GM19328 (cell line): Measurements from ENCODE around the gene RNF113B.

Experiments
- ATAC-seq: cut with Tn5 transposase; IDR thresholded peaks from one replicate; pipeline ENCODE4 v1.9.1; 2021; ENCODE audit warnings: mild to moderate bottlenecking, moderate library complexity; ENCODE audit not compliant: unreplicated experiment

The RNF113B gene

GRCh38 chr13:98176777-98177608, at the start of gene RNF113B:
TSS of gene RNF113B (minus strand) at chr13:98177269. CDS start at chr13:98177236, 33 bp downstream.
- no peak for ATAC-seq

GRCh38 chr13:98226496-98226895, 49.4 kb upstream of the RNF113B start:
- no peak for ATAC-seq

- no peak for ATAC-seq
Observed at GRCh38 chr13:98225036-98225940, 48.2 kb upstream of the RNF113B start.

- no peak for ATAC-seq
Observed at GRCh38 chr13:98224557-98224956, 47.5 kb upstream of the RNF113B start.

- ATAC-seq, result no peak
Observed at GRCh38 chr13:98223741-98224140, 46.7 kb upstream of the RNF113B start.

- no peak for ATAC-seq
Observed at GRCh38 chr13:98222816-98223215, 45.7 kb upstream of the RNF113B start.

- ATAC-seq, result no peak
Observed at GRCh38 chr13:98222081-98222554, 45.0 kb upstream of the RNF113B start.

GRCh38 chr13:98221234-98221633, 44.2 kb upstream of the RNF113B start:
- ATAC-seq, result no peak

- no peak for ATAC-seq
Observed at GRCh38 chr13:98220271-98220791, 43.3 kb upstream of the RNF113B start.

GRCh38 chr13:98219685-98220084, 42.6 kb upstream of the RNF113B start:
- ATAC-seq, result no peak

GRCh38 chr13:98217597-98217996, 40.5 kb upstream of the RNF113B start:
- ATAC-seq, result no peak

GRCh38 chr13:98216711-98217285, 39.7 kb upstream of the RNF113B start:
- ATAC-seq, result no peak

- no peak for ATAC-seq
Observed at GRCh38 chr13:98216135-98216565, 39.1 kb upstream of the RNF113B start.

- ATAC-seq, result no peak
Observed at GRCh38 chr13:98215508-98215907, 38.4 kb upstream of the RNF113B start.

GRCh38 chr13:98214707-98215106, 37.6 kb upstream of the RNF113B start:
- no peak for ATAC-seq

GRCh38 chr13:98214008-98214643, 37.1 kb upstream of the RNF113B start:
- no peak for ATAC-seq

- no peak for ATAC-seq
Observed at GRCh38 chr13:98213354-98213753, 36.3 kb upstream of the RNF113B start.

GRCh38 chr13:98212763-98213162, 35.7 kb upstream of the RNF113B start:
- no peak for ATAC-seq

GRCh38 chr13:98208606-98209005, 31.5 kb upstream of the RNF113B start:
- no peak for ATAC-seq

GRCh38 chr13:98207416-98207815, 30.3 kb upstream of the RNF113B start:
- no peak for ATAC-seq
